Erythroblast (primary cell): Measurements from ENCODE around the gene MYO6.

ENCODE experiments used
- DNase-seq, 2 experiments: peaks; one replicate each; lab custom pipeline; 2025; lab: John Stamatoyannopoulos, UW
- GATA1 ChIP-seq: IDR thresholded peaks from 2 replicates; pipeline ENCODE4 v1.6.1; 2011; ENCODE audit warnings: low read depth, mild to moderate bottlenecking, control low read depth, low read length, moderate library complexity
- POLR2A ChIP-seq: IDR thresholded peaks from 2 replicates; pipeline ENCODE4 v1.6.1; 2011; ENCODE audit warnings: mild to moderate bottlenecking, low read length

The MYO6 gene

GRCh38 chr6:75751443-75751842 is 2.4 kb downstream of the MYO6 start:
- no peak for DNase-seq
- TF ChIP-seq GATA1 (no peak), POLR2A (no peak)

DNA sequence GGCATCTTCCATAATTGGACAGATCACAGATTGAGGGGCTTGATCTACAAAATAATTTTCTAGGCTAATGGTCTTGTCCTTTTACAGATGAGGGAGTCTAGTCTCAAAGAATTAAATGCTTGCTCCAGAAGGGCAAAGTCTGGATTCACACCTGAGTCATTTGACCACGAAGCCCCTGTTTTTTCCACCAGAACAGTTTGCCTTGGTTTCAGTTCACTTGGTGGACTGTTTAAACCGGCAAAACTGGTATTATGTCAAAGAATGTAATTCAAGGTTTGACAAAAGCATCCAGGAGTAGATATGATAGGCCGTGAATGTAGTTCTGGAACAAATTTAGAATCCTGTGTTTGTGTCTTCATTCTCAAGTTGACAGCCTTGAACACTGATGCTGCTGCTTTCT is 3.3 kb downstream of the MYO6 start:
- no peak for DNase-seq

GRCh38 chr6:75755704-75756103 is 6.7 kb downstream of the MYO6 start:
- DNase-seq = no peak
- no peak for TF ChIP-seq GATA1

More for the DNA sequence above, 3.3 kb downstream of the MYO6 start:
- no peak for TF ChIP-seq POLR2A
- no peak for TF ChIP-seq GATA1

GRCh38 chr6:75757295-75757694 is 8.3 kb downstream of the MYO6 start:
- TF ChIP-seq POLR2A (no peak), GATA1 (no peak)
- no peak for DNase-seq

DNA sequence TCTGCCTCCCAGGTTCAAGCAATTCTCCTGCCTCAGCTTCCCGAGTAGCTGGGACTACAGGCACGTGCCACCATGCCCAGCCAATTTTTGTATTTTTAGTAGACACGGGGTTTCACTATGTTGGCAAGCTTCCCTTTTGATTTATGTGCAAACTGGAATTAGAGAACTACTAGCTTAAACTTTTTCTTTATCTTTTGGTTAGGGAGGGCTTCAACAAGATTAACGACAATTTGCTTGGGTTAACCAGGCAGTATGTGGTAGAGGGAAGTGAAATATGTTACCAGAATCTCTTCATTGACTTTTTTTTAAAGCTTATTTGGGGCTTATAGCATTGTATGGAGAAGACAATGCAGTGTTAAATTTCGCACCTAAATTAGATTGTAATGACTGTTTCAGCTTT is 9.0 kb downstream of the MYO6 start:
- no peak for TF ChIP-seq POLR2A
- TF ChIP-seq GATA1 = no peak
- DNase-seq = no peak

- no peak for DNase-seq
- TF ChIP-seq POLR2A (no peak), GATA1 (no peak)
Observed at GRCh38 chr6:75759207-75759606, 10.2 kb downstream of the MYO6 start.

GRCh38 chr6:75760320-75760719 is 11.3 kb downstream of the MYO6 start:
- TF ChIP-seq POLR2A (no peak), GATA1 (no peak)
- DNase-seq = no peak

GRCh38 chr6:75761489-75761888 is 12.4 kb downstream of the MYO6 start:
- no peak for DNase-seq
- no peak for TF ChIP-seq POLR2A

- no peak for DNase-seq
- TF ChIP-seq POLR2A (no peak), GATA1 (no peak)
Observed at GRCh38 chr6:75762063-75762462, 13.0 kb downstream of the MYO6 start.

DNA sequence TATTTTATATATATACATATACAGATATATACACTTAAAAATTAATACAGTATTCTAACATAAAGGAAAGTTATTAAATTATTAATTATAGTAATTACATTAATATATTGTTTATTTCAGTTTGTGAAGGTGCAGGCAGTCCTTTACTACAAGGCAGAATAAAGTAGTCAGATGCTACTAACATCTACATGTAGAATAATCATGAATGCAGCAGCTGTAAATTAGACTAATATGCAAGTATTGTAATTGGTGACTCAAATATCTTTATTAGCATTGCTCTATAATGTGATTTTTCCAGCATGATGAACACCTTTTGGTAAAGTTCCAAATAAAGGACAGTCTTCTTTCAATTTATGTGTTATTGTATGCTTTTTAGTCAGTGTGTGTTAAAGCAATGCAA is 17.3 kb downstream of the MYO6 start:
- no peak for DNase-seq
- TF ChIP-seq POLR2A = no peak
- no peak for TF ChIP-seq GATA1

GRCh38 chr6:75770844-75771243 is 21.8 kb downstream of the MYO6 start:
- TF ChIP-seq GATA1 = no peak
- TF ChIP-seq POLR2A = no peak
- DNase-seq = no peak

DNA sequence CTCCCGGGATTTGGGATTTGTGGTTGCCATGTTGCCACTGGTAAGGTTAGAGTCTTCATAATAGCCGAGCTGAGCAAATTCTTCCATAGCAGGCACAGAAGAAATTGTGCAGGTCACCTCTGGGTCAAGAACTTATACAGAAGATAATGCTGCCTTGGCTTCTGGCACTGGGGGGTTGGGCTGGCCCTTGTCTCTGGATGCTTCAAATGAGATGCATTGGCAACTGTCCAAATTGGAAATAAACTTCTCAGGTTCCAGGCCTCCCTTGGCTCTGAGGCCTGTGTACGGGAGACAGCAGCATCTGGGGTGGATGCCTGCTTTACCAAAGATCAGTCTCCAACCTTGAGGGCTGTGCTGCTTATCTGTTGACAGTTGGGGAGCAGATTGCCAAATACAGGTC is 26.2 kb downstream of the MYO6 start:
- TF ChIP-seq POLR2A (no peak), GATA1 (no peak)
- DNase-seq = no peak

DNA sequence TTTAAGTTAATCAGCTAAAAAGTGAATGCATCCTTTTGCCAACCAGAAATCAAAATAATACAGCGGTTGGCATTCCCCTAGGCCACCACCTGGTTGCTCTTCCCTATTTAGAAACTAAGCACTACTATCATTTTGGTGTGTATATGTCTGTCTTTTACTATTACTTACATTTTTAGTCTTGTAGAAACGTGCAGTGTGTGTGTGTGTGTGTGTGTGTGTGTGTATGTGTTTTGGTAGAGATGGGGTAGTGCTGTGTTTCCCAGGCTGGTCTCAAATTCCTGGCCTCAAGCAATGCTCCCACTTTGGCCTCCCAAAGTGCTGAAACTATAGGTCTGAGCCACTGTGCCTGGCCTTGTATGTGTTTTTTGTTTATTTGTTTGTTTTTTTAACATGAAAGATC is 27.4 kb downstream of the MYO6 start:
- DNase-seq = no peak
- TF ChIP-seq POLR2A (no peak), GATA1 (no peak)

DNA sequence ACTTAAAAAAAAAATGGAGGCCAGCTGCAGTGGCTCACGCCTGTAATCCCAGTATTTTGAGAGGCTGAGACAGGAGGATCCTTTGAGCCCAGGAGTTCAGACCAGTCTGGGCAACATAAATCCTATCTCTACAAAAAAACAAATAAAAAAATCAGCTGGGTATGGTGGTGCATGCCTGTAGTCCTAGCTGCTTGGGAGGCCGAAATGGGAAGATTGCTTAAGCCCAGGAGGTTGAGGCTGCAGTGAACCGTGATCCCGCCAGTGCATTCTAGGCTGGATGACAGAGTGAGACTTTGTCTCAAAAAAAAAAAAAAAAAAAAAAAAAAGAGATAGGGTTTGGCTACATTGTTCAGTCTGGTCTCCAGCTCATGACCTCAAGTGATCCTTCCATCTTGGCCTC is 29.7 kb downstream of the MYO6 start:
- DNase-seq = no peak
- no peak for TF ChIP-seq GATA1
- TF ChIP-seq POLR2A = no peak

DNA sequence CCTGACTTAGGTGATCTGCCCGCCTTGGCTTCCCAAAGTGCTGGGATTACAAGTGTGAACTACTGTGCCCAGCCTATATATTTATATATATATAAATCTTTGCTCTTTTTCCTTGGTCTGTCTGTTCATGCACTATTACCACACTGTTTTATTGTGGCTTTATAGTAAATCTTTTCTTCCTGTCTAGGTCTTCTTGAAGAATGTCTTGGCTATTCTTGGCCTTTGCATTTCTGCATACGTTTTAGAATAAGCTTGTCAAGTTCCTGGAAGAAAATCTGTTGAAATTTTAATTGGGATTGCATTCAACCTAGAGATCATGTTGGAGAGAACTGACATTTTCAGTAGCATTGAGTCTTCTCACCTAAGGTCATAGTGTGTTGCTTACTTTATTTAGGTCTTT is 37.1 kb downstream of the MYO6 start:
- no peak for DNase-seq
- TF ChIP-seq GATA1 (no peak), POLR2A (no peak)

DNA sequence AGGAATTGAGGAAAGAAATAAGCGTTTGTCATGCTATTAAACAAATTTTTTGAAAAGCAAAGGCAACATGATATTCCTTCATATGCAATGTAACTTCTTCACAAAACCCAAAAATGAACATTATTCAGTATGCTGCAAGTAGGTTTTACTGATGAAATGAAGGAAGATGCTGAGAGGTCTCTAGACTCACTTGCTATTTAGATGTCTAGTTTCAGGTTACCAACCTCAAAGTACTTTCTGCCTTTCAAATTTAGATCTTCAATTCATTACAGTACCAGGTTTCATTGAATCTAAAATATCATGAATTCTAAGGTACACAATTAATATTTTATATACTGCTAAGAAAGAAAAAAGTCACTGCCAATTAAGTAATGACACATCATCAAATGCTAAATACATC is 39.9 kb downstream of the MYO6 start:
- no peak for TF ChIP-seq GATA1

GRCh38 chr6:75791881-75792280 is 42.8 kb downstream of the MYO6 start:
- DNase-seq = no peak
- TF ChIP-seq POLR2A = no peak
- TF ChIP-seq GATA1 = no peak

More for the DNA sequence above, 39.9 kb downstream of the MYO6 start:
- DNase-seq = no peak
